ENCODE results near the gene ACP6.
A peak's percentile ranks its signal among the peaks of the same experiment; 100 is the strongest.
"Not testable (repeated sequence)": the region's sequence is repeated elsewhere in the genome, so short reads cannot be mapped to it uniquely, and the experiment has no call there.

The ACP6 gene

DNA sequence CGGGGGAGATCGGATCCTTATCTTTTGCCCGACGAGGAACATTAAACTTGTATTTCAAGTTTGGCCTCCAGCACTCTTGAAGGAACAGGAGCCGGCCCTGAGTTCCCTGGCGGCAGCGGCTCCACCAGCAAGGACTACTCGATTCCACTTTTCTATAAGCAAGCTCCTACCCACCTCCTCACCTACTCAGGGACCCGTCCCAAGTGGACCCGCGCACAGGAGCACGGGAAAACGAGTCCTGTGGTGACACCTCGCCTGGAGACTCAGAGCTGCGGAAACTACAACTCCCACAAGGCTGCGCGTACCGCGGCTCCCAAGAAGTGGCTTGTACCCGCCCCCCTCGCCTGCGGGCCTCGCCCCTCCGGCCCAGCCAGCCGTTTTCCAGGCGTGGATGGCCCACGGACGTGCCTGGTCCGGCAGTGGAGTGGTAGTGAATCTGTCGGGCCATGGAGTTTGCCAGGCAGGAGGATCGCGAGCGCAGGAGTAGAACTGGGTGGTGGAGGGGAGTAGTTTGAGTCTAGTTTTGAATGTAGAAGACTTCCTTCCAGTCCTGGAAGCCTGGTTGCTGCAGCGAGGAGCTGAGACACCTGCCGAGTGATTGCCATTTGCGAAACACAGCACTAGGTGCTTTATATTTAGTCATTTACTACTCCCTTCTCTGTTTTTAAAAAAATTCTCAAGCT, at the start of gene ACP6:
Gene ACP6, minus strand, starts transcription at position 206 of the 683 bp plus-strand sequence. CDS start 476 bp downstream, outside the sequence.
- peak; percentile 25 to 97 (median 91) for DNase-seq

DNA sequence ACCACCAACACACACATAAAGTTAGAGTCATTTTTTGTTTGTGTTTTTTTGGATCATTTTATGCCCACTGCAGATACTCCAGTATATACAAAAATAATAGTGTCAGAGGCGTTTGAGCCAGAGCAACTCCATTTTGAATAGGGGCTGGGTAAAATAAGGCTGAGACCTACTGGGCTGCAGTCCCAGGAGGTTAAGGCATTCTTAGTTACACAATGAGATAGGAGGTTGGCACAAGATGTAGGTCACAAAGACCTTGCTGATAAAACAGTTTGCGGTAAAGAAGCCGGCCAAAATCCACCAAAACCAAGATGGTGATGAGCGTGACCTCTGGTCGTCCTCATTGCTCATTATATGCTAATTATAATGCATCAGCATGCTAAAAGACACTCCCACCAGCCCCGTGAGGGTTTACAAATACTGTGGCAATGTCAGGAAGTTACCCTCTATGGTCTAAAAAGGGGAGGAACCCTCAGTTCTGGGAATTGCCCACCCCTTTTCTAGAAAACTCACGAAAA, 49.4 kb upstream of the ACP6 start:
- DNase-seq, result no peak

DNA sequence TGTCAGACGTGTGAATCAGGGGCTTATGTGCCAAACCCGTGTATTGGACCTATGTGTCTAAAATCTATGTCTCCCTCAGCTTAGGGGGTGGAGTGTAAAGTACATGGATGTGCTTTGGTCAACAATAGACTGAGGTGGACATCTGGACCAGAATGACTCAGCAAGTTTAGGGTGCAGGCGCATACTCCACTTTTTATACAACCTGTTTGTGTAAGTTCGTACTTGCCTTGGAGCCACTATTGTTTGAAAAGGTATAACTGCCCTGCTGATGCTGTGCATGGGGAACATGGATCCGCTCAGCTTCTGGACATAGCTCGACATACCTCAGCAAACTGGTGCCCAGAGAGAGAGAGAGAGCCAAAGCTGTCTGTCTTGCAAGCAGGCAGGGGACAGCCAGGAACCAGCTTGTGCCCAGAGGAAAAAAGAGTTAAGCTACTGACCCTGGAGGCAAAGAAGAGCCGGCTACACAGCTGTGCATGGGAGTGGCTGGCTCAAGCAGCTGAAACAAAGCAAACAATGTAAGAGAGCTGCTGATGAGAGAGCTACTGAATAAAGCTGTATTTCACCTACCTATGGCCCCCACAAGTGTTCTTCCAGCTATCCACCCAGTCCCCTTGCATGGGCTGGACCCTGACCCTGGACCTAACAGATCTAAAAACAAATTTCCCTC, 48.8 kb upstream of the ACP6 start:
- no peak for DNase-seq

DNA sequence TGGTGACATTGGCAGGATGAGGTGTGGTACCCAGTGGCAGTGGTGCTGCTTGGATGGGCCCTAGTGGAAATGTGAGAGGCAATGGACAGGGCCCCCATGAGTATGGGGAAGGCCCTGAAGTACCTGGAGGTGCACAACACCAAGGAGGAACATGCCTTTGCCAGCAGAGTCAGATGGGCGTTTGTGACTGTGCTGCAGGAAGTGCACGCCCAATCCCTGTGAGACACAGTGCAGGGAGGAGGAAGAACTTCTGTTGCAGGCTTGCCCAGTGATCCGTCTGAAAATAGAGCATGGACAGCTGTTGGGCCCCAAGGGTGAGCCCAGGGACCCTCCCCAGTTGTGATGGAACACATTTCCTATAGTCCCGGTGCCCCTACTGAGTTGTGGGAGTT, 47.4 kb upstream of the ACP6 start:
- DNase-seq, result no peak

DNA sequence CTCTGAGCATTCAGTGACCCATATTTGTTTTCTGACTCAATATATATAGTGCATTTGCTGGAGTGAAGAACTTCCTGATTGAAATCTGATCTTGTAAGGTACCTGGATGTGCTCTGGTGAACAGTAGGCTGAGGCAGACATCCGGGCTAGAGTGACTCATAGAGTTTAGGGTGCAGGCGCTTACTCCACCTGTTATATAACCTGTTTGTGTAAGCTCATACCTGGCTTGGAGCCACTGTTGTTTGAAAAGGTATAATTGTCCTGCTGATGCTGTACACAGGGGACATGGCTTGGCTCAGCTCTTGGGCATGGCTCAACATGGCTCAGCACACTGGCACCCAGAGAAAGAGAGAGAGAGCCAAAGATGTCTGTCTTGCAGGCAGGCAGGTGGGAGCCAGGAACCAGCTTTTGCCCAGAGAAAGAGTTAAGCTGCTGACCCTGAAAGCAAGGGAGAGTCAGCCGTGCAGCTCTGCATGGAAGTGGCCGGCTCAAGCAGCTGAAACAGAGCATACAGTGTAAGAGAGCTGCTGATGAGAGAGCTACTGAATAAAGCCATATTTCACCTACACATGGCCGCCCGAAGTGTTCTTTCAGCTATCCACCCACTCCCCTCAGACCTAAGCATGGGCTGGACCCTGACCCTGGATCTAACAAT, 46.9 kb upstream of the ACP6 start:
- DNase-seq, result no peak

DNA sequence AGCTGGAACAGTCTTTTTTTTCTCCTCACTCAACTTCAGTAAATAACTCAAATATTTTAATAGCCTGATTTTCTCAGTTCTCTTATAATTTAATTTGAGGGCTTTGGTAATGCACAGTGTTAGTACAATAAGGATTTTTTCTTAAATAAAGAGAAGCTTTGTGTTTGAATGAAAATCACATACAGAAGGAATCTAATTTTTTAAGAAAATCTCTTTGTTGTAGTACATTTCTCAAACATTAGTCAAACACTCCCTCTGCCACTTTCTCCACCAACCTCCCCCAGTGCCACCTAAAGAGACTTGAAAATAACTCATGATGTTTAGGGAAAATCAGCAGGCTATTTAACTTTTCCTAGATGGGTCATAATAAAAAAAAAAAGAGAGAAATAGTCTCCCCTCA, 42.3 kb upstream of the ACP6 start:
- DNase-seq, result no peak

DNA sequence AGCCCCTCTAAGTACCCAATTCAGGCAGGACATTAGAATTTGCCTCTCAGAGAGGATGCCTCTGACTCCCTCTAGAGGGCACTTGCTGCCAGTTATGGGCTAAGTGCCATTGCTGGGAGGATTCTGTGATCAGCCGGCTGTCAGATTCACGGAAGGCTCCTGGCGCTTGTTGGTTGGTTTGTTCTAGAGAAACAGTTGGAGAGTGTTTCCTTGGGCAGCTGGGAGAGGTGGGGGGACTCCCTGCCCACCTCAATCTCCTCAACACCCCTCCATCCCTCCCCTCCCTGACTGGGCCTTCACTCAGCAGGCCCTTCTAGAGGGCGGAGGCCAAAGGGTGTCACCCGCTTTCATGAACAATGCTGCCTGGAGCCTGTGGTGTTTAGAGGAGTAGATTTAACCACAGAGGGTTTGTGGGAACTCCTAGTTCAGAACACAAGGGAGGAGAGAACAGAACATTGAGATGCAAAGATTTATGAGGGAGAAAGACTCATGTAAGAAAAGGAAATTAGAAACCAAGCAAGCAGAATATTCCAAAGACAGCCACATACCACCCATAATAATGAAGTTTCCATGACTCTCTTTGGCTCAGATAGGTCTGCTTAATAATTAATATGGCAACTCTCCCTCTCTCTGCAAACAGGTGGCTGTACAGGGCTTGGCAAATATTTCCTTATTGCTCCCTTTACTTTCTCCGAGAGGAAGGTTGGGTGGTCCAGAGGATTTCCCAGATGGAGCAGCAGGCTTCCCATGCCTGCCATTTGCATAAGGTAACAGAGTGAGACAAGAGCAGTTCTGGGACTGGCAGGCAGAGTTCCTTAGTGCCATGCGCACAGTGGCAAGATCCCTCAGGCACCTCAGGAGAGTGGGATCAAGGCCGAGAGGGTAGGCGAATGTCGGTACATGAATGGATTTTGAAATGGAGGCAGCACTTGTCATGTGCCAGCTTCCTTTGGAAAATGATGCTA, 30.0 kb upstream of the ACP6 start:
- peak in 53 of 58 donors; percentile 2 to 77 (median 46) for DNase-seq

DNA sequence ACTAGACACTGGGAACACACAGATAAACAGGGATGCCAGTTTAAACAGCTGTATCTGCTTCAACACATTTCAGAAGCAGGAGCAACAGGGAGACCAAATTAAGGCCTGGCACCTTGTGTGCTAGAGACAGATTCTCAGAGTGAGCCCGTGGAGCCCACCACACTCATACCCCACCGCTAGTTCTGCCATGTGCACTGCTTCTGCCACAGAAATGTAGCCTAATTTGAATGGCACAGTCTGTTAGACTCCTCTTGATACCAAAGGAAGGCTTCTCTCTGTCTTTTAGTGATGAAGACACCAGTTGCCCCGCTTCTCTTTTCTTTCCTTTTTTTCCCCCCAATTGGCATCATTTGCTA, 29.3 kb upstream of the ACP6 start:
- no peak for DNase-seq

DNA sequence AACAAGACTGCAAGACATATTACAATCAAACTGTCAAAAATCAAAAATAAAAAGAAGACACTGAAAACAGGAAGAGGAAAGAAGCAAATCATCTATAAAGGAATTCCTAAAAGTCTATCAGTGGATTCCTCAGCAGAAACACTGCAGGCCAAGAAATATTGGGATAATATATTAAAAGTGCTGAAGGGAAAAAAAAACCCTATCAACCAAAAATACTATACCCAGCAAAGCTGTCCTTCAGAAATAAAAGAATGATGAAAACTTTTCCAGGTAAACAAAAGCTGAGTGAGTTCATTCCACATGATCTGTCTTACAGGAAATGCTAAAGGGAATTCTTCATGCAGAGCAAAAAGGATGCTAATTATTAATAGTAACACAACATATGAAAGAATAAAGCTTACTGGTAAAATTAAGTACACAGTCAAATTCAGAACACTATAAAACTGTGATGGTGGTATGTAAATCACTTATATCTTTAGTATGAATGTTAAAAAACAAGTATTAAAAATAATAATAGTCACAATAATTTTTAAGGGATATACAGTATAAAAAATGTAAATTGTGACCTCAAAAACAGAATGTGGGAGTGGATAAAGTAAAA, 12.9 kb upstream of the ACP6 start:
- DNase-seq, result no peak

DNA sequence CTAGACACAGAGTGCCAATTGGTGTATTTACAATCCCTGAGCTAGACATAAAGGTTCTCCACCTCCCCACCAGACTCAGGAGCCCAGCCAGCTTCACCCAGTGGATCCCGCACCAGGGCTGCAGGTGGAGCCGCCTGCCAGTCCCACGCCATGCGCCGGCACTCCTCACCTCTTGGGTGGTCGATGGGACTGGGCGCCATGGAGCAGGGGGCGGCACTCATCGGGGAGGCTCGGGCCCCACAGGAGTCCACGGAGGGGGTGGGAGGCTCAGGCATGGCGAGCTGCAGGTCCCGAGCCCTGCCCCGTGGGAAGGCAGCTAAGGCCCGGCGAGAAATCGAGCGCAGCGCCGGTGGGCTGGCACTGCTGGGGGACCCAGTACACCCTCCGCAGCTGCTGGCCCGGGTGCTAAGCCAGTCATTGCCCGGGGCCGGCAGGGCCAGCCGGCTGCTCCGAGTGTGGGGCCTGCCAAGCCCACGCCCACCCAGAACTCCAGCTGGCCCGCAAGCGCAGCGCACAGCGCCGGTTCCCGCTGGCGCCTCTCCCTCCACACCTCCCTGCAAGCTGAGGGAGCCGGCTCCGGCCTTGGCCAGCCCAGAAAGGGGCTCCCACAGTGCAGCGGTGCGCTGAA, 10.4 kb upstream of the ACP6 start:
- DNase-seq, result not testable (repeated sequence)

DNA sequence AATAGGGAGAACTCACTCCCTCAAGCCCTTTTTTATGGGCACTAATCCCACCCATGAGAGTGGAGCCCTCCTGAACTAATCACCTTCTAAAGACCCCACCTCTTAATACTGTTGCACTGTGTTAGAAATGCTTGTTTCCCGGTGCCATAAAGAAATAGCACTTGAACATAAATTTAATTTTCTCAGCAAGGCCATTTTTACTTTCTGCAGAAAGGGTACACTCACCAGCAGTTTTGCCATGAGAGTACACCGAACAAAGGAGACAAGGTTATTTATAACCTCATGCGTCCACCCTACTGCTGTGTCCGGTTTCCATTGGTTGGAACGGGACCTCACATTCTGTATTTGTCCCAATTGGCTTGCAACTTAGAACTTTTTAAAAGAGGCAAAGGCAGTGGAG, 7.4 kb upstream of the ACP6 start:
- DNase-seq, result not testable (repeated sequence)

DNA sequence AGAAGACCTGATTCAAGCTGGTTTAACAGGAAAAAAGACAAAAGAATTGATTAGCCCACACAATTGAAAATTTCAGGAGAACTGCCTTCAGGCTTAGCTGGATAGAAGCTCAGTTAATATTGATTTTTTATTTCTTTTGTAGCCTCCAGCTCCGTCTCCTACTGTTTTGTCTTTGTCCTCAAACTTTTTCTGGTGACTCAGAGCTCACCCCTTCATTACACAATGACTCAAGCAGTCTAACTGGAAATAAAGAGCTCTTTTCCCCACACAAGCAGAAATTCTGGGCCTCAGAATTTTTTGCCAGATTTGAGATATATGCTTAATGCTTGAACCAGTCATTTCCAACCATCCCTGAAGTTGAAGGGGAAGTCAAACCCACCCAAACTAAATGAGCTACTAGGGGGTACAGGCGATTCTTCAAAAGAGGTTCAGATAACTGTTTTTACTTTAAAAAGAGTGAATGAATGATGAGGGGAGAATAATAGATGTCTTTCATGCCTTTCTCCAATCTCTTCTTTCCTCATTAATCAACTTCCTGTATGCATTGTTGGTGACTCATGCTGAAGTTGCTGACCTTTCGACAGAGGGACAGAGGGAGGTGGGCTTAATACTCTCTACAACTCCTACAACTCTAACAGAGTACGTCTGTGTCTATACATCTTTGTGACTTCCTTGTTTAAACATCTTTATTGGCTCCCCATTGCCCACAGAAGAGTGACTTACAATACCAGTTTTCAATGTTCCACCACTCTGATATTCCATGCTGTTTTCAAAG, 6.2 kb upstream of the ACP6 start:
- DNase-seq, result no peak

DNA sequence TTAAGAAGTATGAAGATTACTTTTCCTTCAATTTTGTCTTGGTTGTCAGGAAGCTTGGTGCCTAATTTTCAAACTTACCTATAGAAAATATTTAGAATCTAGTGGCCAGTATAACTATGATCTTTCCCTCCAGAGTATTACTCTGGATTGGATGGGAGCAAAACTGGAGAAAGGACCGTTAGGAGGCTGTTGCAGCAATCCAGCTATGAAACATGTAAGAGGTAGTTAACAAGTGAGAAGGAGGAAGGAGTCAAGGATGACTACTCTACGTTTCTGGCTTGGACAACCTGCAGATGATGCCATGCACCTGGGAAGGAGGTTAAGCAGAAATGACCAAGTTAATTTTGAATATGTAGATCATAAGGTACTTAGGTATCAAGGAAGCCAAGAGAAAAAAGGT, 3.5 kb upstream of the ACP6 start:
- no peak for DNase-seq

DNA sequence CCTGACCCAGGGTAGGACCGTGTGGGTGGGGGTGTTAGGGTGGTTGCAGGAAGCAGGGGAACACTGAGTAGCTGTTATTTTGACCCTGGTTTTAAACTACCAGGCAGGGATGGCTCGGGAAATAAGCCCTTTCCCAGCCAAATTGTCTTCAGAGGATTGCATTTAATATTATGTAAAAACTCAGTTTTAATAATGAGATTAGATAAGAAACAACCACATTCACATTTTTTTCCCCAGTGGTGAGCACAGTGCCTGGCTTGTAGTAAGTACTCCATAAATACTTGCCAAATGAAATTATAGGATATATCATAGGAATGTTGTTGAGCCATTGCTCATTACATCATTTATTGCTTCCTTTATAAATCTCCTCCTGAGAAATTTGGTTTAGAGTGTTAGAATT, 3.1 kb upstream of the ACP6 start:
- DNase-seq, result no peak

DNA sequence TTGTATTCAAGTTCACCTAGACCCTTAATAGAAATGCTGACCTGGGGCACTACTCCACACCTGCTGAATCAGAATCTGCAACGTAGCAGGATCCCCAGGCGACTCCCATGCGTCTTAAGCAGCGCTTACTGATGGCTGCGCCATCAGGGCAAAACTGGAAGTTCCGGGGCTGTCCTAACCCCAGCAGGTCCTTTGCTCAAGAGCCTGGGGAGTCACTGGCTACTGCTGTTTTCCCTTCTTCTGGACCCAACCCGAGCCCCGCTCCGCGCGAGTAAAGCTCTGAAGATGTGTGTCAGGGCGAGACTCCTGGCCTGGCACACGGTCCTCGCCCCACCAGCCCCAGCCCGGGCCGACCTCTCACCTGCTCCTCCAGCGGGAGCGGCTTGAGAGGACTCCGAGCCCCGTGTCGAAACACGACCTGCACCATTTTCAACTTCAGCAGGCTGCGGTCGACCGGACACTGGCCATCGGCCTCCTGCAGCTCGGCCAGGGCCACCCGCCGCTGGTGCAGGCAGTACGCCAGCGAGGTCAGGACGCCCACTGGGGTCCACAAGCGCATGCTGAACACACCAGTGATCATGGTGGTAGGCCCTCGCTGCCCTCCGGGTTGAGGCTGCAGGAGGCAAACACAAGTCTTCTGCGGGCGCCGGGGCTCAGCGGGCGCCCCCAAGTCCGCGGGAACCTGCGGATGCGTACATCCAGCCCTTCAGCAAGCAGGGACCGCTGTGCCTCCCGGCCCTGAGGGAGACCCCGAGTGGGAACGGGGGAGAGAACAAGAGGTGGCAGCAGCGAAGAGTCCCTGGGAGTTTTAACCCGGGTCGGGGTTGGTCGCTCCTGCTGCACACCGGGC, 630 bp downstream of the ACP6 start:
- DNase-seq, result peak in 41 of 58 donors; percentile 15 to 74 (median 47)

DNA sequence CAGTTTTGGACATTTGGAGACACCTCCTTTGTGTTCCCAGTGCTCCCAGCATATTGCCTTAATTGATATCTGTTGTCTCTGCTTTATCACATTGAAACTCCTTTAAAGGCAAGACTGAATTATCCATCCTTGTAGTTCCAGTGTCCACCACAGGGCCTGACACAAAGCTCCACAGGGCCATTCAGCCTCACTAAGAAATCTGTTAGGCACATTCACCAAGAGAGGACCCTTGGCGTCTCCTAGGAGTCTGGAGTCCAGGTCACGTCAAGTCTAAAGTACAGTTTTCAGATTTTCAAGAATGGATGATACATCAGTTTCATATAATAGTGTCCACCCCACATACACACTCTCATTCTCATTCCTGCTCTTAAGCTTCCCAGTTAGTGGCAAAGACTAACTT, 4.8 kb downstream of the ACP6 start:
- DNase-seq, result no peak

DNA sequence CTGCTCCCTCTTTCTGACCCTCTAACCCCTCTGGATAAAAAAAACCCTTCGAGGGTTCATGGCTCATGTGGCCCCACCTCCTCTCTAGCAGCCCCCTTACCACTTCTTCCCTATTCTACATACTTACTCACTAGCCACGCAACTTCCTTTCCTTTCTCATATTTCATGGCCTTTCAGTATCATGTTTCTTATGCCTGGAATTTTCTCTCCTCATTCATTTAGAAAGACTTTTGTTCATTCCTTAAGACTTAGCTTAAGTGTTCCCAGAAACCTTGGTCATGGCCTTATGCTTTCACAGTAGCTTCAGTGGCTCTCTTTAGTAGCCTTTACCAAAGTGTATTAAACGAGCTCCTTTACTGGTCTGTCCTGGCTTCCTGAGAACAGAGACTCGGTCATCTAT, 6.1 kb downstream of the ACP6 start:
- DNase-seq, result no peak

DNA sequence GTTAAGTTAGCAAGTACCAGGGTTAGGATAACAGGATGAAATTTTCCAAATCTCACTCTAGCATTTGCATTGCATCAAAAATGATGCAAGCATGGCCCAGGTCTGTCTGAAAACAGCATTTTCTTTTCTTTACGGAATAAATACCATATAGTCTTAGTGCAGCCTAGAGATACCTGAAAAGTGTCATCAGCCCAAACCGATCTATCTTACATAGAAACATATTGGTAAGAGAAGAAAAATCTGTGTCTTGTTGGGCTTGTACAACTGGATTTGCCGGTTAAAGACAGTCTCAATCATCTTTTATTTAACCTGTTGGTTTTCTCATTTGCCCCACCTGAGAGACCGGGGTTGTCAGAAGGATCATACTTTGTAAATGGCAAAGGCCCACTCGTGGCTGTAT, 15.8 kb downstream of the ACP6 start:
- DNase-seq, result no peak

DNA sequence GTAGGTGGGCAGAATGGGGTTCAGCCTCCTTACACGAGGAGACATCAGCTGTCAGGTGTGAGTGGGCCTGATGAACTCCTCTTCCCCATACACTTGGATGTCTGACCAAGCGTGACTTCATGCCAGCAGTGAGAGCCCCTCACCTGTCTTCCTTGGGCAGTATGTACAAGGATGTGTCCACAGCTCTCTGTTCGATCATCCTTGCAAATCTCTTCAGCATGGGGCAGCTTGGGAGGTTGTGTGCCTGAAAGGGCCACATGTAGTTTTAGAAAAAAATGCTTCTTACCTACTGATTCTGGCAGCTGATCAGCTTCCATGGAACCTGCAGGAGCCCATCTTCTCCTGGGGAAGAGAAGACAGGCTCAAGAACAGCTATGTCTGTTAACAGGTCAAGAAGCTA, 18.0 kb downstream of the ACP6 start:
- no peak for DNase-seq
